Stimulated activated naive CD4-positive, alpha-beta T cell treated with Interleukin-2 at 50 U/mL for 16 hours (primary cell): ENCODE results near the gene UVSSA.

ENCODE experiments used
- DNase-seq: peaks from one replicate; lab custom pipeline; 2025; lab: John Stamatoyannopoulos, UW

UVSSA gene

DNA sequence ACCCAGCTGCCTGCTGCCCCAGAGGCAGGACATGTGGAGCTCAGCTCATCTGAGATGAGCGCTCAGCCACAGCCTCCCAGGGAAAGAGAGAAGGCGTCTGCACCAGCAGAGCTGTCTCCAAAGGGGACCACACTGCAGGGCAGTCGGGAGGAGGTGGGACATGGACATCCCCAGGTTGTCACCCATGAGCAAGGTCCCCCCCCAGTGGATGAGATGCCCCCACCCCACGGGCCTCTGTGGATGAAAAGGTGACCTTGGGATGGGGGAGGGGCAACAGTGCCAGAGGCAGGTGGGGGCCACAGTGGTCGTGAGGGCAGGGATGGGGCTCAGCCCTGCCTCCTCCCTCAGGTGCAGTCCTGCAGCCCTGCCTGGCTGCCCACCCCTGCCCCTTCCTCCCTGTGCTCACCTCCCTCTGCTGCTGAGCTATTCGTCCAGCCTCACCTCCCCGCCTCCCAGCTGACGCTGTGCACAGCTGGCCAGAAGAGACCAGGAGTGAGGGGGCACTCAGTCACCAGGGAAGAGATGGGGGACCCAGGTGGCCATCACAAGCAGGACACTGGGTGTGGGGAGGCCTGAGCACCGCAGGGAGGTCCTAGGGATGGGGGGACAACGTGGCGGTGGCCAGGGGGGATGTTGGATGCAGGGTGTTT is 49.9 kb downstream of the UVSSA start:
- DNase-seq, result no peak

DNA sequence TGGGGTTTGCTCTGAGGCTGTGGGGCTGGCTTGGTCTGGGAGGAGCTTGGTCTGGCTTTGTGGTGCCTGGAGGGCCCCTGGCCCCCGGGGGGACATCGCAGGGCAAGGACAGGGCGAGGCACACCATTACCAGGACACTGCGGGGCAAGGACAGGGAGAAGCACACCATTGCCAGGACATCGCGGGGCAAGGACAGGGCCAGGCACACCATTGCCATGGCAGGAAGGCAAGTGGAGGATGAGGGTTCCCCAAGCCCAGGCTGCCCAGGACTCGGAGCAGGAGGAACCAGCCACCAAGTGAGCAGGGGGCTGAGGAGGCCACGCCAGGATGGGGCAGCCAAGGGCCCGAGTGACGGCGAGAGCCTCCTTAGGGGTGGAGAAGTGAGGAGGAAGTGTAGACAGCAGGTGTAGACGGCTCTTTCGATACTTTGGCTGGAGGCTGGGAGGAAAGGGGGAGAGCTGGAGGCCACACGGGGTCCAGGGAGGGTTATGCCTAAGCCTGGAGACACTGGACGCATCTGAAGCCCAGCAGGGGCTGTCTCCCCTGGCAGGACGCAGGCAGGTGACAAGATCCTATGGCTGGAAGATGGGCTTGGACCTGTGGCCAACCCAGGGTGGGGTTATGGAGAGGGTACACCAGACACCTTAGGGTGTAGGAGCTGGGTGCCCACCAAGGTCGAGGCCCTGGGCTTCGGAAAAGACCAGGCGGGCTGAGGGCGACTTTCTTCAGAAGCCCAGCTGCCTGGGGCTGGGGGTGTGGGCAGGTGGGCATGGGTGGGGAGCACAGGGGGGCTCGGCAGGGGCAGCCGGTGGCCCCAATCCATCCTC is 51.9 kb downstream of the UVSSA start:
- DNase-seq, result no peak

DNA sequence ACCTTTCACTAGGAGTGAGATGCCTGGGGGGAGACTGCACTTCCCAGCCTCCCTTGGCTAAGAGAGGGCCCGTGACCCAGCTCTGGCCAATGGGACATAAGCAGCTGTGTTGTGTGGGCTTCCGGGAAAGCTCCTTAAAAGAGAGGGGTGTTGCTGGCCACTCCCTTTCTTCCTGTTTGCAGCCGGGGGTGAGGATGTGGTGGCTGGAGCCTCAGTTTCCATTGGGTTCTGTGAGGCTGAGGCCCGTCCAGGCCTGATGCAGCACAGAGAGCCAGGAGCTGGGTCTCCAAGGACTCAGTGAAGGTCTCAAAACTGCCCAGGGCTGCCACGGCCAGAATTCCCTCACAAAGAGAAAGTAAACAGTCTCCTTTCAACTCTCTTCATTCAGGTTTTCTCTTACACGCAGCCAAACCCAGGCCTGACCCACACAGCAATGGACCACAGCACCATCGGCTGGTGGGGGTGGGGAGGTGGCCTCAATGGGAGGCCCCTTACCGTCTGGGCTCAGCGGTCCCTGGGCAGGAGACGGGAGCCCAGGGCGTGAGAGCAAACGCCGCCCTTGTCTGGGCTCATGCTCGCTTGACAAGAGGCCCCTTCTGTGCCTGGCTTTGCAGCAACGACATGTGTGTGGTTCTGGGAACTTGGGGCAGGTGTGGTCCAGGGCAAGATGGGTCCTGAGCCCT is 52.6 kb downstream of the UVSSA start:
- DNase-seq, result no peak

DNA sequence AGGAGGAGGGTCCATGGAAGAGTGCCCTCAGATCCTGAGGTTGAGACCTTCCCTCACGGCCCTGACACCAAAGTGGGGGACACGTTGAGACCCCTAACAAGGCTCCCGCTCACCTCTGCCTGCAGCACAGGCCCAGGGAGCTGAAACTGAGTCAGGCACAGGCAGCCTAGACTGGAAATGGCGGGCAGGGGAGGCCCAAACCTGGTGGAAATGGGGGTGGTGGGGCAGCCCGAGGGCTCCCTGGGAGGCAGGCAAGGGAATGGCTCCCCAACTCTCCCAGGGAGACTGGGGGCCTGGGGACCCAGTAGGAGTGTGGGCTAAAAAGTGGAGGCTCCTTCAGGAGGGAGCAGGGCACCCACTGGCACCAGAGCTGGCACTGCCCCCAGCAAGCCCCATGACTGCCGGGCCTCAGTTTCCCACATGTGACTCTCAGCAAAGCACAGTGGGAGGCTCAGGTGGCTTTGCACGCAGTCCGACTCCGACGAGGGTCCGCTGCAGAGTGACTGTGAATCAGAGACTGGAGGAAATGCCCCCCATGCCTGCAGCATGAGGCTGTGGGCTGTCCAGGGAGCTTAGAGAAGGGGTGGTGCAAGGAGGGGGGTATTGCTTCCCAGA is 53.3 kb downstream of the UVSSA start:
- DNase-seq, result no peak

DNA sequence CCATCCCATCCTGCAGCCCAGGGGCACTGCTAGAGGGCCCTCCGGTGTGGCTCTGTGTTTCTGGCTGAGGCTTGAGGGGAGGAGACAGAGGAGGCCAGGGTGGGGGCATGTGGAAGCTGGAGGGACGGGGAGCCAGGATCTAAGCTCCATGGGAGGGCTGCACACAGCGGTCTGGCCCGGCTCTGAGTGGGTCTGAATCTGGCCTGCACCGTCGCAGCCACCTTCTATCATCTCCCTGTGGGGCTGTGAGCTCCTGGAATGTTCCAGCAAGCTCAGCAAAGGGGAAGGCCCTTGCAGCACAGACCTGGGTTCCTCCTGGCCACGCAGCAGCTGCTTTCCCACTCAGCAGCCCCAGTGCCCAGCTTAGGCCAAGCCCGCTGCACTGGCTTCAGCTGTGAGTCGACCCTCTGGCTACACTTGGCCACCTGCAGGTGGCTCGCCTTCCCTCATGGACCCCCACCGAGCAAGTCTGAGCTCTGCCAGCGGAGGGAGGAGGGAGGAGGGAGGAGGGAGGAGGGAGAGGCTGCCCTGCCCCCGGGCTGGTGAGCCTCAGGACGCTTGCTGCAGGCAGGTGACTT is 53.9 kb downstream of the UVSSA start:
- no peak for DNase-seq

DNA sequence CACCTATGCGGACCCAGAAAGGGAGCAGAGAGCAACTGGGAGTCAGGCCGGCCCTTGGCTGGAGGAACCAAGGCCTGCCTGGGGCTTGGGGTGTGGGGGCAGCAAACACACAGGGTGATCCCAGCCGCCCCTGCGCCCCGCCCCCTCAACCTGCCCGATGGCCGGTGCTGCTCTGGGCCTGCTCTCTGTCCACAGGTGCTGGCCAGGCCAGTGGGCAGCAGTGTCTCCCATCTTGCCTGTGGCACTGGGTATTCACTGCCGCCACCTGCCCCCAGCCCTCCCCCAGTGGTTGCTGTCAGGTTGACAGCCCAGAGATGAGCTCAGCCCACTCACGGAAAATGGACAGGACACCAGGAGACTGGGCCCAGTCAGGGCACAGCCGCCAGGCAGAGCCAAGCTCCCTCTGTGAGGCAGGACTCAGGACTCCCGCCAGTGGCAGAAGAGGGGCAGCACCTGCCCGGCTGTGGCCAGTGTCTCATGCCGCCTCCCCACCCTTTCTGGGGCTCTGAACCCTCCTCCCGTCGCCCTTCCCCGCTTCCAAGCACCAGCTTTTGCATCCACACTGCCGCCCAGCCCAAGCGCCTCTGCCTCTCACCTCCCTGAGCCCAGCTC is 54.5 kb downstream of the UVSSA start:
- no peak for DNase-seq

DNA sequence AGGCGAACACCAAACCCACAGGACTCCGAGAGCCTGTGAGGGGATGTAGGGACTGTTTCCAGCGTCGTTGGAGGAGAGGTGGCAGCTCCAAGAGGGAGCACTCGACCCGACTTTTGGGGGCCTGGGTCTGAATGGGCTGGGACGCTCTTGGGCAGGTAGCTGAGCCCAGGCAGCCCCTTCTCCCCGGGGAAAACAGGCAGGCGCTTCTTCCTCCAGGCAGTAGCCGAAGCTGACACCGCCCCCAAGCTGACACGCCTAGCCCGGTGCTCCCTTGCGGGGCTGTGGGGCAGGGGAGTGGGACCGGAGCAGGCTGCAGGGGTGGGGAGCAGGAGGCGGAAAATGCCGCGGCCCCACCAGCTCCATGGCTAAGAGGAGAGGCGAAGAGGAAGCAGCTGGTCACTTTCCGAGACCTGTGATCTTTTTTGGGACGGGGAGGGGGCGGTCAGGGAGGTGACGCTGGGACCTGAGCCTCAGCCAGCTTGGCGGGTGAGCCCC is 55.1 kb downstream of the UVSSA start:
- no peak for DNase-seq

DNA sequence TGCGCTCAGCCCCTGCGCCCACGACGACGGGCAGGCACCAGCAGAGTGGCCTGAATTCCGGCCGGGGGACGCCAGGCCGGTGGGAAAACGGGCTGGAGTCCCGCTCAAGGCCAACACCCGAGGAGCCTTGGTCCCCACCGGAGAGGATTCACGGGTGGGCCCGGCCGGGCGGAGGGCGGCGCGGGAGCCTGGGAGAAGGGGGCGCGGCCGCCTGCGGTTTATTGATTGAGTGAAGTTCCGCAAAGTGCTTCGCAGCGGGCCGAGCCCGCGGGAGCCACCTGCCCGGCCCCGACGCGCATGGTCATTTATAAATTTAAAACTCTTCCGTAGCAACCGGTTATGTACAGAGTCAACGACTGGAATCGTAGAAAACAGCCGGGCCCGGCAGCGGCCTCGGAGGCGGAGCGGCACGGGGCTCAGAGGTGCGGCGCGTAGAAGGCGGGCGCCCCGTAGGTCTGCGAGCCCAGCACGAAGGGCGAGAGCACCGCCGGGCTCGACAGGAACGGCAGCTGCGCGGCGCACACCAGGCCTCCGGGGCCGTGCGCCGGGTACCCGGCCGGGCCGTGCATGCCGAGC is 55.6 kb downstream of the UVSSA start:
- DNase-seq, result no peak

DNA sequence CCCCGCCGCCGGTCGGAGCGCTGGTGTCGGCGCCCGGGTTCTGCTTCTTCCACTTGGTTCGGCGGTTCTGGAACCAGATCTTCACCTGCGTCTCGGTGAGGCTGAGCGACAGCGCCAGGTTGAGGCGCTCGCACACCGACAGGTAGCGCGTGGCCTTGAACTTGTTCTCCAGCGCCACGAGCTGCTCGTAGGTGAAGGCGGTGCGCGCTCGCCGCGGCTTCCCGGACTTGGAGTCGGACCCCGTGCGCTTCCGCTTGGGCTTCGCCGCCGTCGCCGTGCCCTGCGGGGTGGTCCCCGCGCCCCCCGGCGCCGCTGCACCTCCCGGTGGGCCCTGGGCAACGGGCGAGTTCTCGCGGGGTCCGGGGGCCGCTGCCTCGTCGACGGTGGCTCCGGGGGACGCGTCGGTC is 56.2 kb downstream of the UVSSA start:
- DNase-seq, result no peak

DNA sequence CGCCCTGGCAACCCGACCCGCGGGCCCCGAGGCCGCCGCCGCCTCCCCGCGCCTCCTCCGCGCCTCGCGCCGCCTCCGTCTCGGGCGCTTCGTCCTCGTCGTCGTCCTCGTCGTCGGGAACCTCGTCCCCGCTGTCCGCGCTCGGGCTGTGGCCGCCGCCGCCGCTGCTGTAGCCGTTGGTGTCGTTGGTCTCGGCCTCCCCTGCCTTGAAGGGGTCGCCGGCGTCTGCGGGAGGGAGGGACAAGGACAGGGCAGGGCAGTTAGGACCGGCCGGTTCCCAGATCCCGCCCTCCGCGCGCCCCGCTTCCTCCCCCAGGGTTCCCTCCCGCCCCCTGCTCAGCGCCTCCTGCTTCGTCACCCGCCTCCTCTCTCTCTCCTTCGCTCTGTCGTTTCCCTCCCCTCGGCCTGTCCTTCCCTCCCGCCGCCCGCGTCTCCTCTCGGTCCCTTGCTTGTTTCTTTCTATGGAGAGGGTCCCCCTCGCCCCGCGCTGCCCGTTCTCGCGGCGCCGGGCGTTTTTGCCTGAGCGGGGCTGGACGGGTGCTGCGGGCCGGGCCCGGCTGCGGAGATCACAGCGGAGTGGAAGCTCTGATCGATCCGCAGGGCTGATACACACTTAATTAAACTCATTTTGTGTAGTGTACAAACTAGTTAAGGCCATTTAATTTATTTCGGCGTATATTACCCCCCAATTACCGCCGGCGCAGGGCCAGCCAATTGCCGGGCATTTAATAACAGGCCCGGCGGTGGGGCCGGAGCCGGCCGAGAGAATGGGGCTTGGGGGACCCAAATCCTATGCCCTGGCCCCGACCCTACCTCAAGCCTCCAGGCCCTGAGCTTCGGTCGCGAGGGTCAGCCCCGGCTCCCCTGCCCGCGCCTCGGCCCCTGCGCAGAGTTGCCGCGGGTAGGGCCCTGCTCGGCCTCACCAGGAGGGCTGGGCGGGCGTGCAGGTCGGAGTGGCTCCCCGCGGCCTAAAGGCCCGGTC is 56.9 kb downstream of the UVSSA start:
- no peak for DNase-seq

DNA sequence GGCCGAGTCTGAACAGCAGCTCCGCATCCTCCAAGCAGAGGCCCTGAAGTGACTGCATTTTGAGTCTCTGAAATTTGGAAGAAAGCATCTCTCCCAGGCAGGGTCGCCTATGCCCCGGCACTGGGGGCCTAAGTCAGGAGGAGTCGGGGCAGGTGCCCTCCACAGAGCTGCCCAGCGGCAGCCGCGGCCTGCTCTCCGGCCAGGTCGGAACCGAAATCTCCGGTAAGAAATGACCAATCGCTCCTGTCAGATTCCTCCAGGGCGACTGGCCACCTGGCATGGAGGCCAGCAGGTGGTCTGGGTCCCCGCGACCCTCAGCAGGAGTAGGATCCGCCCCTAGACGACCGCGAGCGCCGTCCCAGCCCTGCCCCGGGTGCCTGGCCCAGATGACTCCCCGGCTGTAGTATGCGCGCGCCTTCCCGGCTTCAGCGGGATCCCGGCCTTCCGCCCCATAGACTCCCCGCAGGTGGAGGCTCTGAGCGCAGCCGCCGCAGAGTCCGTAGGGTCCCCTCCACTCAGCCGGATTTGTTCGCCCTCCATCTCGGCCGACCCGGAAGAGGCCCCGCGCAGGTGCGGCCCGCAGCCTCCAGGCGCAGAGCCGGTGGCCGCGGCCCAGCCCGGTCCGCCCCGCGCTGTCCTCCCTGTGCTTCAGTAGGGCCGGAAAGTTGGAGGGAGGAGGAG is 57.7 kb downstream of the UVSSA start:
- no peak for DNase-seq

DNA sequence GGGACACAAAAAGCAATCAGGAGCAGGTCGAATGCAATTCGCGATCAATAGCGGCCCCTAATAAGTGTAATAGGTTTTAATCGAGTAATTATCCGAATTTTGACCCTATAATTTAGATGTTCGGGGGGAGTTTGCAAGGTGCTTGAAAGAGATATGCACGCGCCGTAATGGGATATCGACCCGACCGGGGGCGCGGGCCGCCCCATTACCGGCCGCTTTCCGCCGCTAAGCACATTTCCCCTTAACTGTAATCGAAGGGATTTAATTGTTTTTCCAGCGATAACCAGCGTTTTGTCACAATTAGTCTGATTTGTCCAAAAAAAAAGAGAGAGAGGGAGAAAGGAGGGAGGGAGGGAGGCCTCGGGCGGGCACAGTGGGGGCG is 58.2 kb downstream of the UVSSA start:
- DNase-seq, result no peak

DNA sequence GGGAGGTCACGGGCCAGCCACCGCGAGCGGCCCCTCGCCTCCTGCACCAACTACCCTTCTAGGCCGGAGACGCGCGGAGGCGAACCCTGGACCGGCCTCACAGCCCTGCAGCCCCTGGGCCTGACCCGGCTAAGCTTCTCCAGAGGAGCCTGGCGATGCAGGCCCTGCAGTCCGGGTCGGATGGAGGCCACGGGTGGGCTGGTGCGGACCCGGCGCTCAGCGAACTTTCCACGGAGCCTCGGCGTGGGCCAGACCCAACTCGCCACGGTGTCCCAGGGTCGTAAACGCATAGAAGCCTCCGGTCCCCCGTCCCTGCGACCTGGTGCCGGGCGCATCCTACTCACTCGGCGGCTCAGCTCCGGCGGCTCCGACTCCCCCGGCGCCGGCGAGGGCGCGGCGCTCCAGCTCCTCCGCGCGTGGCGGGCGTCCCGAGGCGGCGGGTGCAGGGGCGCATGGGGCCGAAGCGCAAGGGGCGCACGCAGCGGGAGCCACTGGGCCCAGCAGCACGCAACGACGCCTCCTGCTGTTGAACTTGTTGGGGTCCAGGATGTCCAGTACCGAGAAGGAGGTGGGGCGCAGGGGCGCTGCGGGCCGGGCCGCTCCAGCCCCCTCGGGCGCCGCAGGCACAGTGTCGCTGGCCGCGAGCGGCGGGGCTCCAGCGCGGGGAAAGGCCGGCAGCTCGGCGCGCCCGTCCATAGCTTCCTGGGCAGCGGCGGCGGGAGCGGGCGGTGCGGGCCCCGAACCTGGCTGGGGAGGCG is 58.8 kb downstream of the UVSSA start:
- no peak for DNase-seq

DNA sequence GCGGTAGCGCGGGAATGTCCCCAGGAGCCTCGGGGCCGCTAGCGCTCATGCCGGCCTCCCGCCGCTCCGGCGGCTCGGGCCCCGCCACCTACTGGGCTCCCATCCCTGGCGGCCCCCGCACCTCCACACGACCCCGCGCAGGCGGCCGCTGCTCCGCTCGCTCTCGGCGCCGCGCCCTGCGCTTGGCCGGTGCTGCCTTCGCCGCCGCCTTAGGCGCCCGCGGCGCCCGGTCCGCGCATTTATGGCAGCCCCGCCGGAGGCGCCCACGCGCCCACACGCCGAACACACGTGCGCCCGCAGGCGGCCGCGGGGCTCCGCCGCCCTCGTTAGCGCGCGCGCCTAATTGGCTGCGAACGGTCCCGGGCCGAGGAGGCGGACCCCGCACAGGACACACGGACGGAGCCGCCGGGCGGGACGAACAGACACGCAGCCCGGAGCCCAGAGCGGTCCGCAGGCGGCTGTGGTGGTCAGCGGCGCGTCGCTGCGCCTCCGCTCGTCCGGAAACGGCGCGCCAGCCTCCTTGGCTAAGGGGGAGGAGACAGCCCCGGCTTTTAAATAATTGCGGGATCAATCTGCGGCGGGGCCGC is 59.5 kb downstream of the UVSSA start, which contains the start of gene NKX1-1:
TSS of gene NKX1-1 (minus strand) at position 49 of the 587 bp plus-strand sequence. CDS start at position 49, 0 bp downstream.
- DNase-seq, result no peak

DNA sequence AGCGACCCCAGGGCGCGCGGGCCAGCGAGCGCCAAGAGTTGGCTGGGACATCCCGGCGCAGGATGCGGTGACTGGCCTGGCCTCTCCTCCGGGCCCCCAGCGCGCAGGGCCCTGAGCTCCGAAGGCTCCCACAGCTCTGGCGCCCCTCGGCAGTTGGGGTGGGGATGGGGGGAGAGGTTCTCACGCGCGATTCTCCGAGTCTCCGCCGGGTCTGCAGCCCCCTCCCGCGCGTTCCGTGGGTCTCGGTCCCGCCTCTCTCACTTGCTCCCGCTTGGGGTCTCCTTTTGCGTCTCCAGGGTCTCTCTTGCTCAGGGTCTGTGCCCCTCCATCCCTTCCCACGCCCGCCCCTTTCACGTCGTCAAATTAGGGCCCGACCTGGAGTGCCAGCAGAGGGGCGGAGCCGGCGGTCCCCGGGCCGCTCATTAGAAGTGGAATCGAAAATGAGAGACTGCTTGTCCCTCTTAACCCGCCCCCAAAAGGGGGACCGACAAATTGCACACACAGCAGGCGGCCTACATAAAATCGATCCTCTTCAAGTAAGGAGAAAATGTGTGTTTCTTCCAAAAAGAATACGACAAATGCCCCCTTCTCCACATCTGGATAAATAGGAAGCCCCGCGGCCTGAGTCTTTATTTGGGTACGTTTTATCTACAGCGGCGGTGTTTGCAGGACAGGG is 60.1 kb downstream of the UVSSA start:
- DNase-seq, result no peak

DNA sequence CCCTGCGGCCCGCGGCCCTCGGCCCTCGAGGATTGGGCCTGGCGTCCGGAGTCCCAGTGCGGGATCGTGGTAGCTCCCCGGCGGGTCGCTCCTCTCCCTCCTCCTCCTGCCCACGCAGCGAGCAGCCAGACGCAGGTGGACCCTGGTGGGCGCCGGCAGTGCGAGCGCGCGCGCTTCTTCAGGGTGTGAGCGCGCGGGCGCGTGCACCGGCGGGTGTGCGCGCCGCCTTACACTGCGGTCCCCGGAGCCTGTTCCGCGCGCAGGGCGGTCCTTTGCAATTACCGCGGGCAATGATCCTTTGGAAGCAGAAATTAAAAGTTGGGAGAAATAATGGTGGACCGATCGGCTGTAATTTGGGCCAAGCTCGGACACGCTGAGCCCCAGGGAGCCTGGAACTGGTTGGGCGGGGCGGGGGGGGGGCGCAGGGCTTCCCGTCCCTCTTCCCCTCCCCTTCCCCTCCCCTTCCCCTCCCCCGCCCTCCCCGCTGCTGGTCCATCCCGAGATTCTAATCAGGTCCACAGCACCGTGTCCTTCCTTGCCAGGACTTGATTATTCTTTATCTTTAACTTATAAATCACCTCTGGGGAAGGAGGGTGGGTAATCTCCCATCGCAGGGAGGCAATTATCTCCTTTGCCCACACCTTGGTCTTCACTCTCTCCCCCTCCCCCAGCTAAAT is 60.8 kb downstream of the UVSSA start:
- DNase-seq, result no peak

DNA sequence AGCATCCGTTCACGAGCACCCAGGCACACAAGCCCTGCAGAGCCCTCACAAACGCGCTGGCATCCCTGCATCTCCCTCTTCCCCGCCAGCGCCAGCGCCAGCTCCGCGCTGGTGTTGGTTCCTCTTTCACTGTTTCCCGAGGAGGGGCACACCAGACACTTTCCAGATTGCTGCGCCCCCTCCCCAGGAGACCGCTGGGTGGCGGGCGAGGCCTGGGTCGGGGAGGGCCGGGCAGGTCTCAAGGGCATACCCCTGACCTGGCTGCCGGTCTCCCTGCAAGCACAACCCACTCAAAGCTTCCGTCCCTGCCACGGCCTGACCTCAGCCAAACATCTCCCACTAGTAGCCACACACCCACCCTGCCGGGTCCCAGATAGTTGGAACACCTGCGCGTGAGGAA is 61.4 kb downstream of the UVSSA start:
- DNase-seq, result no peak
